ENCODE measurements around the gene GNPTAB. TPM values are rescaled to one million over a fixed set of nuclear protein-coding genes. Genes with fewer than 3 reads are reported as not detected.
A peak's percentile ranks its signal among the peaks of the same experiment; 100 is the strongest.
"Not testable (repeated sequence)": the region's sequence is repeated elsewhere in the genome, so short reads cannot be mapped to it uniquely, and the experiment has no call there.

The GNPTAB gene
- polyA plus RNA-seq, result 41.1 TPM
- long read RNA-seq, donor 1, full-length matches to known transcripts, result 1 of 1 reads
- long read RNA-seq, donor 1, partial matches to known transcripts, result 0 of 1 reads
- long read RNA-seq, donor 1, other reads (novel, unspliced or antisense), result 0 of 1 reads
- long read RNA-seq, donor 2, full-length matches to known transcripts, result 1 of 8 reads
- long read RNA-seq, donor 2, partial matches to known transcripts, result 7 of 8 reads
- long read RNA-seq, donor 2, other reads (novel, unspliced or antisense), result 0 of 8 reads
- long read RNA-seq, donor 3, result 0 reads
- long read RNA-seq, donor 4, result 0 reads
- long read RNA-seq, donor 5, result 0 reads
- long read RNA-seq, donor 6, full-length matches to known transcripts, result 1 of 19 reads
- long read RNA-seq, donor 6, partial matches to known transcripts, result 18 of 19 reads
- long read RNA-seq, donor 6, other reads (novel, unspliced or antisense), result 0 of 19 reads
- long read RNA-seq, donor 7, result 0 reads
- long read RNA-seq, donor 8, full-length matches to known transcripts, result 3 of 3 reads
- long read RNA-seq, donor 8, partial matches to known transcripts, result 0 of 3 reads
- long read RNA-seq, donor 8, other reads (novel, unspliced or antisense), result 0 of 3 reads
- long read RNA-seq, donor 9, full-length matches to known transcripts, result 3 of 3 reads
- long read RNA-seq, donor 9, partial matches to known transcripts, result 0 of 3 reads
- long read RNA-seq, donor 9, other reads (novel, unspliced or antisense), result 0 of 3 reads
- long read RNA-seq, donor 10, full-length matches to known transcripts, result 2 of 39 reads
- long read RNA-seq, donor 10, partial matches to known transcripts, result 37 of 39 reads
- long read RNA-seq, donor 10, other reads (novel, unspliced or antisense), result 0 of 39 reads
- long read RNA-seq, donor 11, partial matches to known transcripts, result 22 of 23 reads
- long read RNA-seq, donor 11, other reads (novel, unspliced or antisense), result 0 of 23 reads

- Histone ChIP-seq H3K36me3 (ENCODE audit: control insufficient read depth, insufficient read depth, low read length) (no peaks in the 10 kb centered on the region), H3K27ac (ENCODE audit: low read length) (peak within 1 kb of the TSS; percentile 73), H3K27me3 (ENCODE audit: control insufficient read depth, insufficient read depth, low read length) (no peaks in the 10 kb centered on the region), H3K4me3 (ENCODE audit: low read length) (peak within 1 kb of the TSS; percentile 95), H3K4me1 (ENCODE audit: control insufficient read depth, insufficient read depth, low read length) (peaks cover 4% of the 10 kb centered on the region), H3K9me3 (ENCODE audit: control insufficient read depth, low read depth, low read length) (no peaks in the 10 kb centered on the region)
- WGBS (ENCODE audit: insufficient coverage, low lambda C conversion rate), result no CpG with 5 or more reads among the region's 96 CpGs
- peak; percentile 92 to 94 for DNase-seq
These were observed at the start of gene GNPTAB for GRCh38 chr12:101830367-101831325. Gene GNPTAB (minus strand): TSS chr12:101830959. CDS start chr12:101830675, 284 bp downstream.

GRCh38 chr12:101878243-101878821 is 47.6 kb upstream of the GNPTAB start:
- peaks cover 4% of the 10 kb centered on the region for H3K27me3 ChIP-seq (ENCODE audit: control insufficient read depth, insufficient read depth, low read length)
- H3K36me3 ChIP-seq (ENCODE audit: control insufficient read depth, insufficient read depth, low read length), result no peaks in the 10 kb centered on the region
- peaks cover 3% of the 10 kb centered on the region for H3K9me3 ChIP-seq (ENCODE audit: control insufficient read depth, low read depth, low read length)
- H3K27ac ChIP-seq (ENCODE audit: low read length), result peak overlapping the region; percentile 30
- no peaks in the 10 kb centered on the region for H3K4me1 ChIP-seq (ENCODE audit: control insufficient read depth, insufficient read depth, low read length)
- DNase-seq, result peak in 1 of 2 donors; percentile 31
- whole genome bisulfite sequencing (ENCODE audit: insufficient coverage, low lambda C conversion rate), result no CpG with 5 or more reads among the region's 7 CpGs
- peak overlapping the region; percentile 92 for H3K4me3 ChIP-seq (ENCODE audit: low read length)

- H3K36me3 ChIP-seq (ENCODE audit: control insufficient read depth, insufficient read depth, low read length), result no peaks in the 10 kb centered on the region
- no peaks in the 10 kb centered on the region for H3K4me1 ChIP-seq (ENCODE audit: control insufficient read depth, insufficient read depth, low read length)
- DNase-seq, result no peak
- peak overlapping the region; percentile 30 for H3K27ac ChIP-seq (ENCODE audit: low read length)
- peaks cover 3% of the 10 kb centered on the region for H3K9me3 ChIP-seq (ENCODE audit: control insufficient read depth, low read depth, low read length)
- peak overlapping the region; percentile 92 for H3K4me3 ChIP-seq (ENCODE audit: low read length)
- H3K27me3 ChIP-seq (ENCODE audit: control insufficient read depth, insufficient read depth, low read length), result peaks cover 4% of the 10 kb centered on the region
- WGBS (ENCODE audit: insufficient coverage, low lambda C conversion rate), result 0% methylated on average over 2 of the region's 24 CpGs
These were observed 47.1 kb upstream of the GNPTAB start for GRCh38 chr12:101877806-101878242.

DNA sequence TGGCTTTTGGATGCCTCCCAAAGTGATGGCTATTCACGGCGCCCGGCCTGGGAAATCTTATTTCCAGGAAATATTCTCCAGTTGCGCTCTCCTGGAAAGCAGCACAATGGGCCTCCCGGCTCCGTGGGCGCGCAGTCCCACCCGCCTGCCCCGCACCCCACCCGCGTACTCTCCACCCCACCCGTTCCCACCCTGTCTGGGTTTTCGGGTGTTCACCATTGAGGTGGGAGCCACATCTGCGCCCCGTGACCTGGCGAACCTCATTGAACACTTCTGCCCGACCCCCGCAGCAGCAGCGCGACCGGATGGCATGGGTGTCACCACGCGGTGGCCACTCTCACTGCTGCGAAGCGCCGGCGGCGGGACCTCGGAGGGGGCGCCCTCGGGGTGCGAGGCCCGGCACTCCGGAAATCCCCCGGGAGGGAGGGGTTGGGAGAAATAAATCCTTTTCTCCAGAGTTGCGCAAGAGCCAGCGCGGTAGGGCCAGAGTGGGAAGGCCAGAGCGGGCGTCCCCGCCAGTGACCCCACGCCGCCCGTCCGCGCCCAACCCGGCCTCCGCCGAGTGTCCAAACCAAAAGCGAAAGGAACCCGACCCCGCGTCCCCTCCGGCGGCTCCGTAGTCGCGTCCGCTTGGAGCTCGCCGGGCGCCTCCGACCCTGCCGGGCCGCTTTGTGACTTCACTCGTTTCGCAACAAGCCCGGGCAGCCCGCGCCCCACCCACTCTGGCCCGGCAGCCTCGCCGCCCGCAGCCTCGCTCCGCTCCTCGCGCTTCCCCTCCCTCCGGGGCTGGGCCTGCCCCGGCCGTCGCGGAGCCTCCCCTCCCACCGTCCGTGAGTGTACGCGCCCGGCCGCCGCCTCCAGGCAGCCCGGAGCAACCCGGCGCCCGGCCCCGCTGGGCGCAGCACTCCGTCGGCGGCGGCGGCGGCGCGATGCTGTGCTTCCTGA is 46.4 kb upstream of the GNPTAB start, which contains the start of gene DRAM1:
TSS of gene DRAM1 (plus strand) at position 720 of the 945 bp plus-strand sequence. CDS start at position 930, 210 bp downstream.
- H3K27me3 ChIP-seq (ENCODE audit: control insufficient read depth, insufficient read depth, low read length), result peaks cover 4% of the 10 kb centered on the region
- no peaks in the 10 kb centered on the region for H3K36me3 ChIP-seq (ENCODE audit: control insufficient read depth, insufficient read depth, low read length)
- peak within 1 kb of the TSS; percentile 92 for H3K4me3 ChIP-seq (ENCODE audit: low read length)
- H3K4me1 ChIP-seq (ENCODE audit: control insufficient read depth, insufficient read depth, low read length), result no peaks in the 10 kb centered on the region
- WGBS (ENCODE audit: insufficient coverage, low lambda C conversion rate), result no CpG with 5 or more reads among the region's 105 CpGs
- peak within 1 kb of the TSS; percentile 80 for H3K27ac ChIP-seq (ENCODE audit: low read length)
- peaks cover 3% of the 10 kb centered on the region for H3K9me3 ChIP-seq (ENCODE audit: control insufficient read depth, low read depth, low read length)
- DNase-seq, result peak; percentile 89 to 94

DNA sequence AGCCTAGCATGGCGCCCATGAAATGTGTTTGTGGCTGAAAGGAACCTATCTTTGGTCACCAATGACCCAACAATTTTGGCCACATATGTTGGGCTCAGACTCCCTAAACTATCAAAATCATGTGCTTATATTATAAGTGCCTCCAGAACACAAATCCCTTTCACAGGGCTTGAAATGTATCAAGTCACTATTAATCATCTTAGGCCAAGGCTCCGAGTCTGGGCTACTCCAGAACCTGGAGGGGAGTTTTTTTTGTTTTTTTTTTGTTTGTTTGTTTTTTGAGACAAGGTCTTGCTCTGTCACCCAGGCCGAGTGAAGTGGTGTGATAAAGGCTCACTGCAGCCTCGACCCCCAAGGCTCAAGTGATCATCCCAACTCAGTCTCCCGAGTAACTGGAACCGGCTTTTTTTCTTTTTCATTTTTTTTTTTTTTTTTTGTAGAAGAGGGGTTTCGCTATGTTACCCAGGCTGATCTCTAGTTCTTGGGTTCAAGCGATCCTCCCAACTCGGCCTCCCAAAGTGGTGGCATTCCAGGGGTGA is 45.6 kb upstream of the GNPTAB start:
- DNase-seq, result no peak
- H3K27me3 ChIP-seq (ENCODE audit: control insufficient read depth, insufficient read depth, low read length), result peaks cover 4% of the 10 kb centered on the region
- WGBS (ENCODE audit: insufficient coverage, low lambda C conversion rate), result 70% methylated on average over 2 of the region's 9 CpGs
- H3K9me3 ChIP-seq (ENCODE audit: control insufficient read depth, low read depth, low read length), result peaks cover 3% of the 10 kb centered on the region
- peak overlapping the region; percentile 80 for H3K27ac ChIP-seq (ENCODE audit: low read length)
- peak overlapping the region; percentile 92 for H3K4me3 ChIP-seq (ENCODE audit: low read length)
- no peaks in the 10 kb centered on the region for H3K4me1 ChIP-seq (ENCODE audit: control insufficient read depth, insufficient read depth, low read length)
- no peaks in the 10 kb centered on the region for H3K36me3 ChIP-seq (ENCODE audit: control insufficient read depth, insufficient read depth, low read length)

- no peaks in the 10 kb centered on the region for H3K4me1 ChIP-seq (ENCODE audit: control insufficient read depth, insufficient read depth, low read length)
- no peaks in the 10 kb centered on the region for H3K36me3 ChIP-seq (ENCODE audit: control insufficient read depth, insufficient read depth, low read length)
- no peak overlapping the region for H3K4me3 ChIP-seq (ENCODE audit: low read length)
- no peak for DNase-seq
- H3K27me3 ChIP-seq (ENCODE audit: control insufficient read depth, insufficient read depth, low read length), result peaks cover 4% of the 10 kb centered on the region
- no CpG with 5 or more reads among the region's 9 CpGs for WGBS (ENCODE audit: insufficient coverage, low lambda C conversion rate)
- H3K27ac ChIP-seq (ENCODE audit: low read length), result no peak overlapping the region
- H3K9me3 ChIP-seq (ENCODE audit: control insufficient read depth, low read depth, low read length), result peaks cover 3% of the 10 kb centered on the region
These were observed 44.4 kb upstream of the GNPTAB start for GRCh38 chr12:101875162-101875561.

- no peaks in the 10 kb centered on the region for H3K27me3 ChIP-seq (ENCODE audit: control insufficient read depth, insufficient read depth, low read length)
- no peak for DNase-seq
- whole genome bisulfite sequencing (ENCODE audit: insufficient coverage, low lambda C conversion rate), result no CpG with 5 or more reads among the region's 1 CpG
These were observed 40.2 kb upstream of the GNPTAB start for GRCh38 chr12:101870925-101871324.

GRCh38 chr12:101867619-101868018 is 36.9 kb upstream of the GNPTAB start:
- H3K27ac ChIP-seq (ENCODE audit: low read length); H3K4me3 ChIP-seq (ENCODE audit: low read length); H3K27me3 ChIP-seq (ENCODE audit: control insufficient read depth, insufficient read depth, low read length); H3K9me3 ChIP-seq (ENCODE audit: control insufficient read depth, low read depth, low read length); DNase-seq; H3K4me1 ChIP-seq (ENCODE audit: control insufficient read depth, insufficient read depth, low read length); H3K36me3 ChIP-seq (ENCODE audit: control insufficient read depth, insufficient read depth, low read length): not testable (repeated sequence)
- WGBS (ENCODE audit: insufficient coverage, low lambda C conversion rate), result no CpG with 5 or more reads among the region's 3 CpGs

More at GRCh38 chr12:101870925-101871324, 40.2 kb upstream of the GNPTAB start:
- no peaks in the 10 kb centered on the region for H3K9me3 ChIP-seq (ENCODE audit: control insufficient read depth, low read depth, low read length)
- no peaks in the 10 kb centered on the region for H3K4me1 ChIP-seq (ENCODE audit: control insufficient read depth, insufficient read depth, low read length)
- H3K27ac ChIP-seq (ENCODE audit: low read length), result no peak overlapping the region
- no peaks in the 10 kb centered on the region for H3K36me3 ChIP-seq (ENCODE audit: control insufficient read depth, insufficient read depth, low read length)
- H3K4me3 ChIP-seq (ENCODE audit: low read length), result no peak overlapping the region

Data from large intestine (tissue), 12 donors.